H1 (cell line): ENCODE results near the gene MMS19. TPM values are rescaled to one million over a fixed set of nuclear protein-coding genes. Genes with fewer than 3 reads are reported as not detected.

Experiments
- CTCF ChIA-PET: fragments of 300-600 bp; sonication (Branson Sonifier 250); formaldehyde crosslinking; loops from one replicate; lab custom pipeline; 2021; ENCODE audit not compliant: partially characterized antibody; lab: Charles Lee
- POLR2A ChIA-PET: fragments of 300-600 bp; sonication (Branson Sonifier 250); formaldehyde crosslinking; loops from one replicate; lab custom pipeline; 2021; ENCODE audit warnings: inconsistent platforms; ENCODE audit not compliant: partially characterized antibody; lab: Charles Lee
- DNase-seq, 2 experiments: peaks; one replicate each; pipeline versions ENCODE4 v3.0.0 to v3.0.0-alpha.2; 2010 to 2022; ENCODE audit warnings: low spot score in 2 of 2, low read depth in 1 of 2, mixed read lengths in 1 of 2
- FAIRE-seq: peaks from 2 replicates; lab custom pipeline; 2011; peaks lifted over from hg19 to GRCh38; lab: Jason Lieb, UNC
- H2AFZ ChIP-seq: 2 replicates; pipeline ENCODE4 v1.8.1; 2012; ENCODE audit warnings: low read length, inconsistent platforms
- H2AK5ac ChIP-seq: 2 replicates; pipeline ENCODE4 v1.6.1; 2013; ENCODE audit warnings: low read depth, low read length
- H2BK120ac ChIP-seq: replicated peaks from 2 replicates; pipeline ENCODE3; 2013; ENCODE audit warnings: low read depth, low read length, inconsistent platforms
- H2BK12ac ChIP-seq: 2 replicates; pipeline ENCODE4 v1.6.1; 2013; ENCODE audit warnings: low read depth, low read length
- H2BK15ac ChIP-seq: 2 replicates; pipeline ENCODE4 v1.6.1; 2013; ENCODE audit warnings: low read length
- H2BK20ac ChIP-seq: 2 replicates; pipeline ENCODE4 v1.6.1; 2013; ENCODE audit warnings: low read length
- H2BK5ac ChIP-seq: 2 replicates; pipeline ENCODE4 v1.6.1; 2013; ENCODE audit warnings: low read depth, low read length
- H3K14ac ChIP-seq: 2 replicates; pipeline ENCODE4 v1.6.1; 2013; ENCODE audit warnings: inconsistent platforms; ENCODE audit not compliant: insufficient read length
- H3K18ac ChIP-seq: 2 replicates; pipeline ENCODE4 v1.6.1; 2013; ENCODE audit warnings: low read length; ENCODE audit errors: extremely low read depth
- H3K23ac ChIP-seq: 2 replicates; pipeline ENCODE4 v1.6.1; 2013; ENCODE audit warnings: inconsistent platforms; ENCODE audit not compliant: insufficient read length
- H3K23me2 ChIP-seq: 2 replicates; pipeline ENCODE4 v1.6.1; 2013; ENCODE audit warnings: low read depth, low read length
- H3K27ac ChIP-seq: 2 replicates; pipeline ENCODE4 v1.6.1; 2011; ENCODE audit warnings: low read depth, low read length, inconsistent platforms
- H3K27me3 ChIP-seq, 4 experiments: replicated peaks in 1 of 4; 1 replicate in 1 of 4; 2 replicates in 3 of 4; pipeline versions ENCODE4 v1.6.1 to v1.8.1; 2011 to 2013; ENCODE audit warnings: low read length in 3 of 4, mild to moderate bottlenecking in 3 of 4, inconsistent platforms in 2 of 4, mixed read lengths in 2 of 4, moderate library complexity in 1 of 4; ENCODE audit not compliant: control insufficient read depth in 3 of 4, insufficient read depth in 3 of 4; ENCODE audit errors: extremely low read depth in 1 of 4
- H3K36me3 ChIP-seq, 4 experiments: 2 replicates each; pipeline versions ENCODE4 v1.6.1 to v1.8.1; 2011 to 2013; ENCODE audit warnings: mild to moderate bottlenecking in 4 of 4, low read length in 3 of 4, moderate library complexity in 2 of 4, control low read depth in 1 of 4, inconsistent platforms in 1 of 4; ENCODE audit not compliant: insufficient read depth in 4 of 4, control insufficient read depth in 2 of 4
- H3K4ac ChIP-seq: replicated peaks from 2 replicates; pipeline ENCODE3; 2013; ENCODE audit warnings: low read length, low read depth, mixed read lengths, inconsistent platforms; ENCODE audit not compliant: insufficient read length
- H3K4me1 ChIP-seq, 4 experiments: replicated peaks in 1 of 4; 1 replicate in 1 of 4; 2 replicates in 3 of 4; pipeline versions ENCODE4 v1.6.1 to v1.8.1; 2011 to 2013; ENCODE audit warnings: low read length in 3 of 4, inconsistent platforms in 2 of 4, mixed read lengths in 1 of 4; ENCODE audit not compliant: insufficient read depth in 4 of 4, control insufficient read depth in 3 of 4
- H3K4me2 ChIP-seq, 2 experiments: 2 replicates each; pipeline versions ENCODE4 v1.6.1 to v1.8.1; 2011 to 2013; ENCODE audit warnings: low read depth in 2 of 2, low read length in 2 of 2, control low read depth in 1 of 2, inconsistent platforms in 1 of 2, mild to moderate bottlenecking in 1 of 2; ENCODE audit not compliant: insufficient read depth in 1 of 2
- H3K4me3 ChIP-seq, 4 experiments: fragments of 200-600, 300-600 bp in 1 of 4; sonication (generic), shearing (Covaris generic), sonication (Bioruptor Twin) in 1 of 4; 2 replicates each; pipeline versions ENCODE4 v1.5.1 to v1.8.1; 2011 to 2016; ENCODE audit warnings: low read length in 4 of 4, low read depth in 3 of 4, control low read depth in 2 of 4, inconsistent platforms in 2 of 4, mild to moderate bottlenecking in 2 of 4, mixed read lengths in 1 of 4, moderate library complexity in 1 of 4; ENCODE audit not compliant: insufficient read depth in 2 of 4; ENCODE audit errors: extremely low read depth in 1 of 4
- H3K56ac ChIP-seq: replicated peaks from 2 replicates; pipeline ENCODE3; 2013; ENCODE audit warnings: low read depth, mild to moderate bottlenecking, mixed read lengths, low read length, inconsistent platforms; ENCODE audit not compliant: insufficient read length
- H3K79me1 ChIP-seq: 2 replicates; pipeline ENCODE4 v1.6.1; 2013; ENCODE audit warnings: low read depth, low read length, control low read depth
- H3K79me2 ChIP-seq, 2 experiments: 2 replicates each; pipeline versions ENCODE4 v1.6.1 to v1.8.1; 2012 to 2013; ENCODE audit warnings: low read length in 2 of 2, mild to moderate bottlenecking in 2 of 2, inconsistent platforms in 1 of 2; ENCODE audit not compliant: insufficient read depth in 2 of 2, control insufficient read depth in 1 of 2
- H3K9ac ChIP-seq, 4 experiments: replicated peaks in 1 of 4; 1 replicate in 1 of 4; 2 replicates in 3 of 4; pipeline versions ENCODE4 v1.6.1 to v1.8.1; 2011 to 2013; ENCODE audit warnings: low read depth in 3 of 4, low read length in 3 of 4, control low read depth in 2 of 4, mild to moderate bottlenecking in 2 of 4, moderate library complexity in 2 of 4, inconsistent platforms in 1 of 4; ENCODE audit errors: extremely low read depth in 1 of 4
- H3K9me3 ChIP-seq, 2 experiments: 2 replicates each; pipeline versions ENCODE4 v1.6.1 to v1.8.1; 2012 to 2013; ENCODE audit warnings: mild to moderate bottlenecking in 2 of 2, moderate library complexity in 2 of 2, control low read depth in 1 of 2, inconsistent platforms in 1 of 2, low read depth in 1 of 2, low read length in 1 of 2, mixed read lengths in 1 of 2; ENCODE audit not compliant: insufficient read depth in 2 of 2
- H4K20me1 ChIP-seq, 2 experiments: replicated peaks in 1 of 2; 2 replicates each; pipeline versions ENCODE3 to v1.8.1; 2011 to 2013; ENCODE audit warnings: inconsistent platforms in 2 of 2, low read length in 2 of 2, mild to moderate bottlenecking in 1 of 2; ENCODE audit not compliant: insufficient read depth in 2 of 2, control insufficient read depth in 1 of 2
- H4K5ac ChIP-seq: 2 replicates; pipeline ENCODE4 v1.6.1; 2013; ENCODE audit warnings: low read length, low read depth, mixed read lengths, inconsistent platforms; ENCODE audit not compliant: insufficient read length
- H4K8ac ChIP-seq: 2 replicates; pipeline ENCODE4 v1.8.0; 2013; ENCODE audit warnings: mild to moderate bottlenecking, moderate library complexity, low read length, inconsistent platforms; ENCODE audit not compliant: insufficient read depth; ENCODE audit errors: extremely low read depth
- H4K91ac ChIP-seq: replicated peaks from 2 replicates; pipeline ENCODE3; 2013; ENCODE audit warnings: low read length, mixed read lengths, inconsistent platforms; ENCODE audit not compliant: insufficient read length
- CHD1 ChIP-seq: IDR thresholded peaks from 2 replicates; pipeline ENCODE4 v1.6.1; 2012; ENCODE audit warnings: low read depth, low read length, improper control_type of control experiment
- EGR1 ChIP-seq: IDR thresholded peaks from 2 replicates; pipeline ENCODE4 v1.6.1; 2011; ENCODE audit warnings: low read depth, low read length, borderline replicate concordance
- NANOG ChIP-seq: IDR thresholded peaks from 2 replicates; pipeline ENCODE4 v1.6.1; 2011; ENCODE audit warnings: low read length, low read depth, mild to moderate bottlenecking, inconsistent platforms; ENCODE audit not compliant: insufficient read depth, poor library complexity, severe bottlenecking
- SIN3A ChIP-seq, 2 experiments: IDR thresholded peaks in 1 of 2; conservative IDR thresholded peaks in 1 of 2; 2 replicates each; pipeline ENCODE4 v1.6.1; 2011 to 2012; ENCODE audit warnings: low read length in 2 of 2, improper control_type of control experiment in 1 of 2, low read depth in 1 of 2, mild to moderate bottlenecking in 1 of 2
- TCF12 ChIP-seq: IDR thresholded peaks from 2 replicates; pipeline ENCODE4 v1.6.1; 2011; ENCODE audit warnings: low read depth, mild to moderate bottlenecking, low read length
- TEAD4 ChIP-seq: IDR thresholded peaks from 2 replicates; pipeline ENCODE4 v1.6.1; 2012; ENCODE audit warnings: low read depth, low read length, inconsistent platforms, mixed read lengths
- WGBS, 2 experiments: shearing (Covaris generic) in 1 of 2; methylation state at CpG; one replicate each; pipeline versions ENCODE4 v1.1.6 to v1.1.7; 2013 to 2015; ENCODE audit warnings: low lambda C conversion rate in 2 of 2, mixed read lengths in 2 of 2, inconsistent platforms in 1 of 2, low coverage in 1 of 2, missing lambda C conversion rate in 1 of 2; ENCODE audit not compliant: insufficient replicate concordance in 2 of 2, insufficient coverage in 1 of 2, insufficient read length in 1 of 2; ENCODE audit errors: extremely low coverage in 1 of 2, missing lambda C conversion rate in 1 of 2; 5-methylcytosine and 5-hydroxymethylcytosine counted together
- polyA plus RNA-seq, 7 experiments: library from polyadenylated mRNA; depleted of rRNA in 3 of 7; stranded (reverse) in 5 of 7; unstranded in 2 of 7; fragments of >200 nt in 5 of 7; fragments of 200-250 nt in 2 of 7; gene quantifications; 1 replicate in 5 of 7; 2 replicates in 1 of 7; 4 replicates in 1 of 7; pipeline versions ENCODE4 v1.2.1 to v1.2.3, GENCODE V29; 2011 to 2013; ENCODE audit warnings: missing spikeins in 2 of 7, mixed read lengths in 2 of 7
- total RNA-seq: library from RNA; stranded (reverse); fragmentation: NEBNext Ultra II Directional; extraction: Animal tissue kit (Norgen Biotek cat#: 25700); gene quantifications from 2 replicates; pipeline ENCODE4 v1.2.1, GENCODE V29; 2021

Gene MMS19
- total and polyA plus RNA-seq, 2 of the 8 experiments (the other 6 are each of a cell fraction or from before 2014, with no cell fraction given): 130 to 221 TPM

- Histone ChIP-seq H3K18ac (no peak overlapping the region), H3K4me1 (peaks cover 7 to 13% (median 11%) of the 10 kb centered on the region in 4 experiments; a peak in 6 of 7 replicates), H3K79me2 (peaks cover 20 to 88% of the 10 kb centered on the region in 2 experiments), H3K56ac (no peak overlapping the region), H2AFZ (no peak overlapping the region), H3K27me3 (no peaks in the 10 kb centered on the region), H3K23me2 (peaks cover 7% of the 10 kb centered on the region), H3K9me3 (no peaks in the 10 kb centered on the region), H2BK15ac (no peak overlapping the region), H3K4ac (no peak overlapping the region), H3K36me3 (no peaks in the 10 kb centered on the region; a peak in 1 of 8 replicates), H4K91ac (no peak overlapping the region), H2BK5ac (no peak overlapping the region), H2BK120ac (no peak overlapping the region), H4K8ac (no peak overlapping the region), H3K27ac (no peak overlapping the region), H2AK5ac (no peak overlapping the region), H2BK12ac (no peak overlapping the region), H3K79me1 (peaks cover 10% of the 10 kb centered on the region), H3K4me3 (no peak overlapping the region), H3K14ac (no peak overlapping the region), H2BK20ac (no peak overlapping the region), H4K5ac (no peak overlapping the region), H3K4me2 (peak overlapping the region in 1 of 2 experiments; percentile 48; a peak in 1 of 4 replicates), H4K20me1 (peaks cover 10 to 20% of the 10 kb centered on the region in 2 experiments), H3K9ac (no peak overlapping the region), H3K23ac (no peak overlapping the region)
- FAIRE-seq (no peak), DNase-seq (no peak)
- POLR2A ChIA-PET: interaction anchor here (1.3 to 2.1 kb wide), 2 partner anchors 13 to 18 kb away, joined by 3 to 11 read pairs; no protein-coding TSS in a partner anchor
- TF ChIP-seq TEAD4: no peak
- TF ChIP-seq SIN3A (conservative IDR thresholded peaks at IDR 0.05 in 1 of 2, IDR thresholded peaks at IDR 0.05 in 1 of 2; ENCODE audit: low read depth in 1 of 2, low read length in 2 of 2): no peak
- TF ChIP-seq CHD1: no peak
- no peak for TF ChIP-seq TCF12
- no peak for TF ChIP-seq EGR1
- TF ChIP-seq NANOG: no peak
- CTCF ChIA-PET: interaction anchor here (0.7 to 3.5 kb wide), 8 partner anchors 16 to 87 kb away, joined by 3 to 18 read pairs (median 4); no protein-coding TSS in a partner anchor
- WGBS, 2 experiments: 76% methylated on average over 2 of the region's 2 CpGs; no CpG with 5 or more reads in 1 of the 2 experiments
Observed at GRCh38 chr10:97494151-97494550, 4.1 kb downstream of the MMS19 start.
